IMR-90 (cell line): Measurements from ENCODE around the gene ZNF236. TPM values are rescaled to one million over a fixed set of nuclear protein-coding genes. Genes with fewer than 3 reads are reported as not detected.

Source experiments
- ATAC-seq: fragments of 200-7000 bp; cut with Tn5 transposase; 2 replicates; pipeline ENCODE4 v1.9.1; 2020; ENCODE audit warnings: low read depth, mild to moderate bottlenecking, moderate library complexity
- BruUV-seq: library from RNA; stranded (reverse); fragments of 400-500 nt; replicated peaks from 2 replicates; lab custom pipeline; 2021; lab: Mats Ljungman, UMichigan
- CTCF ChIA-PET: fragments of 300-600 bp; formaldehyde crosslinking; extraction: SDS; loops from one replicate; lab custom pipeline; 2021; ENCODE audit warnings: antibody characterized with exemption; lab: Yijun Ruan, JAX
- POLR2A ChIA-PET: fragments of 300-600 bp; sonication (Branson Sonifier 250); formaldehyde crosslinking; loops from one replicate; lab custom pipeline; 2022; ENCODE audit warnings: antibody characterized with exemption; ENCODE audit not compliant: unreplicated experiment; lab: Charles Lee
- DNase-seq: peaks from one replicate; pipeline ENCODE4 v3.0.0; 2013
- H2AFZ ChIP-seq: replicated peaks from 2 replicates; pipeline ENCODE3; 2013; ENCODE audit warnings: low read length, mild to moderate bottlenecking; ENCODE audit not compliant: poor library complexity
- H2AK5ac ChIP-seq: 2 replicates; pipeline ENCODE4 v1.6.1; 2013; ENCODE audit warnings: low read depth, low read length, inconsistent platforms
- H2AK9ac ChIP-seq: replicated peaks from 2 replicates; pipeline ENCODE3; 2013; ENCODE audit warnings: mild to moderate bottlenecking, low read depth, low read length, moderate library complexity; ENCODE audit not compliant: poor library complexity
- H2BK120ac ChIP-seq: 2 replicates; pipeline ENCODE4 v1.6.1; 2013; ENCODE audit warnings: low read depth, low read length, inconsistent platforms
- H2BK15ac ChIP-seq: 3 replicates; pipeline ENCODE4 v1.6.1; 2013; ENCODE audit warnings: low read depth, low read length, inconsistent platforms
- H2BK20ac ChIP-seq: 2 replicates; pipeline ENCODE4 v1.6.1; 2013; ENCODE audit warnings: low read depth, mild to moderate bottlenecking, inconsistent platforms, low read length, moderate library complexity
- H2BK5ac ChIP-seq: 2 replicates; pipeline ENCODE4 v1.6.1; 2013; ENCODE audit warnings: mild to moderate bottlenecking, low read depth, low read length, inconsistent platforms; ENCODE audit not compliant: poor library complexity, severe bottlenecking
- H3K14ac ChIP-seq: replicated peaks from 2 replicates; pipeline ENCODE4 v1.6.1; 2013; ENCODE audit warnings: low read depth, low read length, inconsistent platforms
- H3K18ac ChIP-seq: 2 replicates; pipeline ENCODE4 v1.6.1; 2013; ENCODE audit warnings: low read depth, low read length, control low read depth
- H3K23ac ChIP-seq: 2 replicates; pipeline ENCODE4 v1.6.1; 2013; ENCODE audit warnings: low read depth, low read length, inconsistent platforms
- H3K27ac ChIP-seq: 2 replicates; pipeline ENCODE4 v1.5.1; 2013; ENCODE audit warnings: mild to moderate bottlenecking, control low read depth, low read length; ENCODE audit not compliant: insufficient read depth
- H3K27me3 ChIP-seq: 2 replicates; pipeline ENCODE4 v1.6.1; 2013; ENCODE audit warnings: low read length; ENCODE audit not compliant: control insufficient read depth, insufficient read depth
- H3K36me3 ChIP-seq: 2 replicates; pipeline ENCODE4 v1.6.1; 2013; ENCODE audit warnings: low read length, mixed read lengths; ENCODE audit not compliant: control insufficient read depth, insufficient read depth
- H3K4ac ChIP-seq: 2 replicates; pipeline ENCODE4 v1.6.1; 2013; ENCODE audit warnings: low read depth, low read length, inconsistent platforms
- H3K4me1 ChIP-seq: 2 replicates; pipeline ENCODE4 v1.6.1; 2013; ENCODE audit warnings: low read length, mixed read lengths; ENCODE audit not compliant: control insufficient read depth, insufficient read depth
- H3K4me2 ChIP-seq: 2 replicates; pipeline ENCODE4 v1.6.1; 2013; ENCODE audit warnings: low read depth, mild to moderate bottlenecking, control low read depth, low read length, moderate library complexity
- H3K4me3 ChIP-seq: 2 replicates; pipeline ENCODE4 v1.5.1; 2013; ENCODE audit warnings: low read depth, mild to moderate bottlenecking, control low read depth, low read length, moderate library complexity; ENCODE audit not compliant: insufficient read depth
- H3K56ac ChIP-seq: 2 replicates; pipeline ENCODE4 v1.6.1; 2013; ENCODE audit warnings: low read length, inconsistent platforms; ENCODE audit not compliant: insufficient read depth; ENCODE audit errors: extremely low read depth
- H3K79me1 ChIP-seq, 2 experiments: 2 replicates each; pipeline ENCODE4 v1.6.1; 2013; ENCODE audit warnings: low read length in 2 of 2, inconsistent platforms in 1 of 2, low read depth in 1 of 2
- H3K9ac ChIP-seq: 2 replicates; pipeline ENCODE4 v1.6.1; 2013; ENCODE audit warnings: low read depth, low read length, control low read depth
- H3K9me1 ChIP-seq: 2 replicates; pipeline ENCODE4 v1.6.1; 2013; ENCODE audit warnings: low read length, inconsistent platforms; ENCODE audit not compliant: insufficient read depth
- H3K9me3 ChIP-seq: 2 replicates; pipeline ENCODE4 v1.6.1; 2013; ENCODE audit warnings: low read length; ENCODE audit not compliant: control insufficient read depth, insufficient read depth
- H4K20me1 ChIP-seq: 2 replicates; pipeline ENCODE4 v1.6.1; 2013; ENCODE audit warnings: low read length, inconsistent platforms; ENCODE audit not compliant: insufficient read depth
- H4K5ac ChIP-seq: 2 replicates; pipeline ENCODE4 v1.6.1; 2013; ENCODE audit warnings: mild to moderate bottlenecking, low read depth, low read length, control low read depth
- H4K8ac ChIP-seq, 2 experiments: 2 replicates each; pipeline ENCODE4 v1.6.1; 2013; ENCODE audit warnings: low read depth in 2 of 2, low read length in 2 of 2, control low read depth in 1 of 2, inconsistent platforms in 1 of 2
- H4K91ac ChIP-seq: 2 replicates; pipeline ENCODE4 v1.6.1; 2013; ENCODE audit warnings: low read depth, low read length, inconsistent platforms; ENCODE audit not compliant: insufficient read depth
- BHLHE40 ChIP-seq: fragments of 150-350 bp; IDR thresholded peaks from 2 replicates; pipeline ENCODE4 v1.6.1; 2016; ENCODE audit warnings: mild to moderate bottlenecking, low read depth, low read length
- CHD1 ChIP-seq: IDR thresholded peaks from 2 replicates; pipeline ENCODE4 v1.6.1; 2012; ENCODE audit warnings: low read depth, low read length, improper control_type of control experiment
- FOS ChIP-seq: fragments of 150-350 bp; IDR thresholded peaks from 2 replicates; pipeline ENCODE4 v1.6.1; 2016; ENCODE audit warnings: low read depth, low read length
- POLR2A ChIP-seq: IDR thresholded peaks from 2 replicates; pipeline ENCODE4 v1.6.1; 2012; ENCODE audit warnings: mild to moderate bottlenecking, low read depth, low read length
- RFX5 ChIP-seq: IDR thresholded peaks from 2 replicates; pipeline ENCODE4 v1.8.0; 2012; ENCODE audit warnings: low read depth, mild to moderate bottlenecking, low read length, moderate library complexity
- SMC3 ChIP-seq: fragments of 150-350 bp; IDR thresholded peaks from 2 replicates; pipeline ENCODE4 v1.6.1; 2016; ENCODE audit warnings: low read depth, mild to moderate bottlenecking, antibody characterized with exemption, low read length, moderate library complexity
- WGBS, 2 experiments: methylation state at CpG; one replicate each; pipeline versions ENCODE4 v1.1.5 to v1.1.7; 2013; ENCODE audit warnings: missing lambda C conversion rate in 2 of 2; ENCODE audit not compliant: insufficient read length in 1 of 2; ENCODE audit errors: extremely low coverage in 2 of 2; 5-methylcytosine and 5-hydroxymethylcytosine counted together
- dilution Hi-C: fragments of 300-500 bp; cut with HindIII; formaldehyde crosslinking; loops from one replicate; pipeline ENCODE4 v1.14.3; 2018; ENCODE audit warnings: low sequenced_read_pairs; ENCODE audit not compliant: unreplicated experiment
- in situ Hi-C: fragments of 300-500 bp; cut with MboI; formaldehyde crosslinking; loops from 3 replicates; pipeline ENCODE4 v1.14.3; 2019; ENCODE audit warnings: low sequenced_read_pairs, inconsistent platforms, mixed read lengths
- intact Hi-C: fragments of 100-400 bp; cut with micrococcal nuclease; formaldehyde crosslinking; loops from 2 replicates; pipeline ENCODE4 v1.10.0; 2022
- polyA plus RNA-seq, 3 experiments: library from polyadenylated mRNA; depleted of rRNA; stranded (reverse); fragments of >200 nt; gene quantifications; 2 replicates each; pipeline ENCODE4 v1.2.3, GENCODE V29; 2012; ENCODE audit warnings: low replicate concordance in 1 of 3
- total RNA-seq: library from RNA; depleted of rRNA; stranded (reverse); fragments of >200 nt; gene quantifications from 2 replicates; pipeline ENCODE4 v1.2.3, GENCODE V29; 2012

Gene ZNF236
- total and polyA plus RNA-seq, 2 of the 4 experiments (the other 2 are of a cell fraction) = 3.6 to 9.7 TPM

- no peak overlapping the region for H2AFZ ChIP-seq
- H2BK5ac ChIP-seq = no peak overlapping the region
- H2BK120ac ChIP-seq = no peak overlapping the region
- intact Hi-C loops = no loop called here
- no peak overlapping the region for H3K27ac ChIP-seq
- H3K9me1 ChIP-seq = peaks cover 4% of the 10 kb centered on the region; the same call in 1 of the 2 replicates
- no peak overlapping the region for H2BK15ac ChIP-seq
- no peaks in the 10 kb centered on the region for H3K9me3 ChIP-seq
- ATAC-seq = no peak
- H4K5ac ChIP-seq = no peak overlapping the region
- H3K14ac ChIP-seq = no peak overlapping the region
- H2AK5ac ChIP-seq = no peak overlapping the region
- no peak for DNase-seq
- H3K4me1 ChIP-seq = no peaks in the 10 kb centered on the region
- no peak overlapping the region for H3K4me2 ChIP-seq
- ChIA-PET POLR2A (no interaction called here), CTCF (no interaction called here)
- no peak overlapping the region for H4K91ac ChIP-seq
- no peaks in the 10 kb centered on the region for H4K20me1 ChIP-seq
- no peak overlapping the region for H3K4ac ChIP-seq
- dilution Hi-C loops = no loop called here
- H3K79me1 ChIP-seq = peaks cover 0 to 2% of the 10 kb centered on the region in 2 experiments; a peak in 2 of 4 replicates
- no peak overlapping the region for H3K23ac ChIP-seq
- H2AK9ac ChIP-seq = no peak overlapping the region
- no peak overlapping the region for H2BK20ac ChIP-seq
- in situ Hi-C loops = no loop called here
- no peak overlapping the region for H3K9ac ChIP-seq
- 96% methylated on average over 4 of the region's 8 CpGs; no CpG with 5 or more reads in 1 of the 2 experiments for WGBS, 2 experiments
- H3K56ac ChIP-seq = no peak overlapping the region
- H3K36me3 ChIP-seq = peaks cover 22% of the 10 kb centered on the region
- no peak for TF ChIP-seq POLR2A
- no peak for TF ChIP-seq BHLHE40
- TF ChIP-seq RFX5 = no peak
- TF ChIP-seq FOS = no peak
- TF ChIP-seq SMC3 = no peak
- TF ChIP-seq CHD1 = no peak
- no peak overlapping the region for H3K18ac ChIP-seq
- no peaks in the 10 kb centered on the region for H3K27me3 ChIP-seq
- H3K4me3 ChIP-seq = no peak overlapping the region
- H4K8ac ChIP-seq = no peak overlapping the region
- BruUV-seq = no TSS peak
Observed at GRCh38 chr18:76889091-76889699, 66.8 kb downstream of the ZNF236 start.
